A549 treated with Hydrocortisone at 1 μM for 4 hours (cell line): ENCODE measurements around the gene XRCC6. TPM values are rescaled to one million over a fixed set of nuclear protein-coding genes. Genes with fewer than 3 reads are reported as not detected.

Experiments
- total RNA-seq: library from RNA; stranded (reverse); fragments of 200-300 nt; extraction: Qiagen RNA extraction; gene quantifications from 5 replicates; pipeline ENCODE4 v1.2.3, GENCODE V29; 2022

XRCC6 gene
- 284 to 337 TPM (median 309 TPM) in 5 replicates for total RNA-seq

DNA sequence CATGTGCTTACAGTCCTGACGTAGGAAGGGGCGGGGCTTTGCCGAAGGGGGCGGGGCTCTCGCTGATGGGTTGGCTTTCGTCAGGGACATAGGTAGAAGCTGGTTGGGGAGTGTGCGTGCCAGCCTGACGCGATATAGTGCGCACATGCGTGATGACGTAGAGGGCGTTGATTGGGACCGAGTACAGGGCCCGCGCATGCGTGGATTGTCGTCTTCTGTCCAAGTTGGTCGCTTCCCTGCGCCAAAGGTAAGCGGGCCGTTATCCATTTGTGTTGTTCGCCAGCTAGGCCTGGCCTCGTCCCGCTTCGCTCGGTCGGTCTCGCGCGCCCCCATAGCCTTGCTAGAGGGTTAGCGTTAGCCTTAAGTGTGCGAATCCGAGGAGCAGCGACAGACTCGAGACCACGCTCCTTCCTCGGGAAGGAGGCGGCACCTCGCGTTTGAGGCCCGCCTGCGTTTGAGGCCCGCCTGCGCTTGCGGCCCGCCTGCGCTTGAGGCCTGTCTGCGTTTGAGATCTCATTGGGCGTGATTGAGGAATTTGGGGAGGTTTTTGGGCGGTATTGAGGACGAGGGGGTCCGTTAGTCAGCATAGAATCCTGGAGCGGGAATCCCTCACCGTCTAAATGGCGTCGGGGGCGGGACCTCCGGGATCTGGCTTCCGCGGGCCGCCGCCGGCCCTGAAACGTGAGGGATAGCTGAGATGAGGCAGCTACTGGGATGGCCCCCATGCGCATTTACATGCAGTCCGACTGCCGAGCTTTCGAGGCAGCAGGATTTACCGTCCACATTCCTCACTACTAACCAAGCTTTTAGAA lies at the start of gene XRCC6:
Gene XRCC6 (plus strand): TSS at position 197 of the 812 bp plus-strand sequence. CDS start 710 bp downstream, outside the sequence.

DNA sequence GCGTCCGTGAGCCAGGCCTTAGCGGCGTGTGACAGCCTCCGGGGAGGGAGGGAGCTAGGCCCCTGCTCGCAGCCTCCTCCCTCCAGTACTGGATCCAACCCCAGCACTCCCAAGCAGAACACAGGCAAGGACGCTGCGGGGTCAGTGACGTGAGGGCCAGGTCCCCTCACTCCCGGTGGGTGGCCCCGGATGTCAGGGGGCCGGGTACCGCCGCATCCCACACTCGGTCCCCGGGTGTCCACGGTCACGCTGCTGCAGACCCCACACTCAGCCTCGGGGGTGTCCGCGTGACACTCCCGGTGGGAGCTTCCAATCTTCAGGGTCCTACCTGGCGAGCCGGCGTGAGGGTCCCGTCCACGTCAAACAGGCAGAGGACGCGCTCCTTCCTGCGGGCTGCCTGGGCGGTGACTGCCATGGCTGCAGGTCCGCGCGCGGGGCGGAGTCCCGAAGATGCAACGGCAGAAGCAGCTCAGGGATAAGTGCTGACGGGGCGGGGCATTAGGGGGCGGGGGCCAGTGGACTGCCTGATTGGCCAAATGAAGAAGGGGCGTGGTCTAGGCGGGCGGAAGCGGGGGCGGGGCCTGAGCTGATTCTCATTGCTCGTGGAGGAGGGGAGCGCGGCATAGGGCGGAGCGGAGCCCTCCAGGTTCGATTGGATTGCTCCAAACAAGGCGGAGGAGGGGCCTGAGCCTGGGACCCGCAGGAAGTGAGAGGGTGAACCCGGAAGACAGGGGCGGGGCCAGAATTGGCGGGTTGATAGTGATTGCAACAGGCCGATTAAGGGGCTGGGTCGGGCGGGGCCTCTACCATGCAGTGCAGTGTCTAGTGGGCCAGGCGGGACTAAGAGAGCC lies 31.5 kb upstream of the XRCC6 start, which contains the start of gene PMM1:
Gene PMM1 (minus strand): TSS at position 450 of the 851 bp plus-strand sequence. CDS start 35 bp downstream, at position 415.

DNA sequence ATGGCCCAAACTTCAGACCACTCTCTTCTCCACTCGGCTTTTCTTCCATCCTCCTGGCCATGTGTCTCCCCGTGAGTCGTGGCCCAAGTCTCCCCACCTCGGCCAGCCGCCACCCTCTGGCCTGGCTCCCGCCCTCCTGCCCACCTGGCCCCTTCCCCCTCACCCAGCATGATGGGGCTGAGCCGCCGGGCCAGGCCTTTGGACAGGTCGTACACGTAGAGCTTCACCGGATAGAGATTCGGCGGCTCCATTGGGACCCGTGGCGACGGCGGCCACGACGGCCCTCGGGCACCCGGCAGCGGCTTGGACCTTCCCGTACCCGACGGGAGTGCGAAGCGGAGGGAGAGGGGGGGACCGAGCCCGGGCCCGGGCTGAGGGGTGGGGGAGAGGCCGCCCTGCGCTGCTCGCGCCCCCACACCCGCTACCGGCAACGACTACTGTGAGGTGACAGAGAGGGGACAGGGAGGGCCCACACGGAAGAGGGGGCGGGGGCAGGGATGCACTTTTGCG lies 451 bp upstream of the XRCC6 start, which contains the start of gene DESI1:
Gene DESI1 (minus strand): TSS at position 455 of the 510 bp plus-strand sequence. CDS start 204 bp downstream, at position 251.

DNA sequence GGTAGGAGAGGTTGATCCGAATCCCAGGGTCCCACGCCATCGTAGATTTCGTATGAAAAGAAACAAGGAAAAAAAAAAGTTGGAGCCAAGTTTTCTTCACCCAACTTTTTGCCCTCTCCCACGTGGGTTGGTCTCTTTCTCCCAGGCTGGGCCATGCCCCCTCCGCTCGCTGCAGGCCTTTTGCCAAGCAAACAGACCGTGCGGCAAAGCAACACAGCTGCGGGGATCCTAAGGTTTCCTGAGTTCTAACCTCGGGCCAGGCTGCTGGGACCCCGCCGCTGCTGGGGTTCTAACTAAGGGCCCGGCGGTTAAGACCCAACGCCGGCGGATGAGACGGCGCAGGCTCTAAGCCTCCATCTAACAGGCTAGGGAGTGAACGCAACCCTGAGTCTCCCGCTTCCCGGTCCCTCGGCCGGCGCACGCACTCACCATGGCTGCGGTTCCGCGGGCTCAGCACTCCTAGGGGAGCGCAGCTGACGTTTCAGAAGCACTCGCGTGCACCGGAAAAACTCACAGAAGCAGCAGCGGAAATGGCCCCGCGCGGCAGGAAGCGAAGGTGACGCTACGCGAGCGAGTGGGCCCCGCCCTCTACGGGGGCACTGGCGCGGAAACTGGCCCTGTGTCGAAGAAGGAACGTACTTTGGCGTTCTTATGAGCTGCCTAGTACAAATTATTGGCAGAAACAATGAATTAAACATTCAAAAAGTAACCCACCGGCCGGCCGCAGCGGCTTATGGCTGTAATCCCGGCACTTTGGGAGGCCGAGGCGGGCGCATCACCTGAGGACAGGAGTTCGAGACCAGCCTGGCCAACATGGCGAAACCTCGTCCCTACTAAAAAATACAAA lies 67.5 kb downstream of the XRCC6 start, which contains the start of gene SNU13:
Gene SNU13 (minus strand): TSS at position 503 of the 847 bp plus-strand sequence. CDS start 71 bp downstream, at position 432.

DNA sequence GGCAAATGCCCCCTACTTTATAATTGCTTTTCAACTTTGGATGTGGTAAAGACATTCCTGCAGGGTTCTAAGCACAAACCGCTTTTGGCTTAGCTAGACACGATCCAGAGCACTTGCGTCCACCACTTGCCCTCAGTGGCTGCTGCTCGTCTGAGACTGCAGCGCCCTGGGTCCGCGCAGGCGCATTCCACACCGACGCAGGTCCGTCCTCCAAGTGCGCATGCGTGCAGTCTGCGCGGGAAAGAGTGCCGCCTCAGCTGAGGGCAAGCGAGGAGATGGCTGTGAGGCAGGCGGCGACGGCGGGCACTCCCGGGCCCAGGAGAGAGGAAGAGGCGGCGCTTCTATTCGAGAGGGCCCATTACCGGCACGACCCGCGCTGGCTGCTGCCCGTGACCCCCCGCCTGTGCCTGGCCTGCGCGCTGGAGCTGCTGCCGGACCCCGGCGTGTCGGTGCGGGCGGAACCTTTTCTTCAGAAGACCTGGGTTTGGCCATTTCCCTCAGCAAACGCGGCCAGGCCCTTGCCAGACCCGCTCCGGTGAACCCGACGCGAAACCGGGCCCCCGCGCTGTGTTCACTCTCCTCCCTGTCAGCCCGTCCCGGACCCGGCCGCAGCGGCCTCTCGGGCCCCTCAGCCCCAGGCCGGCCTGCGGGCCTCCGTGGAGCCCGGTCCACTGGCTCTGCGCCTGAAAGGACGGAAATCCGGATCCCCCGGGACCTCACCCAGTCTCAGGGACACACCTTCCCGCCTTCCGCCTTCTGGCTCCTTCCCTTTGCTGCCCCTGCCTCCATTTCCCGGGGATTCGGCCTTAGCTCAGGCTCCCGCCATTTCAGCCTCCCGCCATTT lies 78.4 kb downstream of the XRCC6 start, which contains the start of gene MEI1:
Gene MEI1 (plus strand): TSS at position 240 of the 844 bp plus-strand sequence. CDS start 36 bp downstream, at position 276.

Other genes starting within 250 kb of the XRCC6 start
- 0.99 to 1.2 TPM (median 1.1 TPM) in 5 replicates for gene TEF, start 239.4 kb upstream of the XRCC6 start, total RNA-seq
- gene TOB2, start 174.5 kb upstream of the XRCC6 start, total RNA-seq, result 22.2 to 26.2 TPM (median 24.3 TPM) in 5 replicates
- gene PHF5A, start 152.6 kb upstream of the XRCC6 start, total RNA-seq, result 56.7 to 74.3 TPM (median 61.5 TPM) in 5 replicates
- gene ACO2, start 152.2 kb upstream of the XRCC6 start, total RNA-seq, result 45.5 to 53.8 TPM (median 48.6 TPM) in 5 replicates
- 26.5 to 47.0 TPM (median 40.6 TPM) in 5 replicates for gene POLR3H, start 76.8 kb upstream of the XRCC6 start, total RNA-seq
- gene CSDC2, start 60.3 kb upstream of the XRCC6 start, total RNA-seq, result 1.8 to 2.8 TPM (median 2.4 TPM) in 5 replicates
- gene PMM1, start 31.5 kb upstream of the XRCC6 start, total RNA-seq, result 28.1 to 32.4 TPM (median 31.1 TPM) in 5 replicates
- gene DESI1, start 252 bp upstream of the XRCC6 start, total RNA-seq, result 14.5 to 17.4 TPM (median 16.0 TPM) in 5 replicates
- gene SNU13, start 67.6 kb downstream of the XRCC6 start, total RNA-seq, result 90.5 to 200 TPM (median 175 TPM) in 5 replicates
- 0.25 TPM in 1 of 5 replicates, not detected in the others for gene MEI1, start 78.2 kb downstream of the XRCC6 start, total RNA-seq
- 2.7 to 3.2 TPM (median 2.8 TPM) in 5 replicates for gene CCDC134, start 179.4 kb downstream of the XRCC6 start, total RNA-seq
- gene SREBF2, start 211.8 kb downstream of the XRCC6 start, total RNA-seq, result 26.6 to 30.9 TPM (median 28.0 TPM) in 5 replicates